ENCODE results near the gene SEC11A.

DNA sequence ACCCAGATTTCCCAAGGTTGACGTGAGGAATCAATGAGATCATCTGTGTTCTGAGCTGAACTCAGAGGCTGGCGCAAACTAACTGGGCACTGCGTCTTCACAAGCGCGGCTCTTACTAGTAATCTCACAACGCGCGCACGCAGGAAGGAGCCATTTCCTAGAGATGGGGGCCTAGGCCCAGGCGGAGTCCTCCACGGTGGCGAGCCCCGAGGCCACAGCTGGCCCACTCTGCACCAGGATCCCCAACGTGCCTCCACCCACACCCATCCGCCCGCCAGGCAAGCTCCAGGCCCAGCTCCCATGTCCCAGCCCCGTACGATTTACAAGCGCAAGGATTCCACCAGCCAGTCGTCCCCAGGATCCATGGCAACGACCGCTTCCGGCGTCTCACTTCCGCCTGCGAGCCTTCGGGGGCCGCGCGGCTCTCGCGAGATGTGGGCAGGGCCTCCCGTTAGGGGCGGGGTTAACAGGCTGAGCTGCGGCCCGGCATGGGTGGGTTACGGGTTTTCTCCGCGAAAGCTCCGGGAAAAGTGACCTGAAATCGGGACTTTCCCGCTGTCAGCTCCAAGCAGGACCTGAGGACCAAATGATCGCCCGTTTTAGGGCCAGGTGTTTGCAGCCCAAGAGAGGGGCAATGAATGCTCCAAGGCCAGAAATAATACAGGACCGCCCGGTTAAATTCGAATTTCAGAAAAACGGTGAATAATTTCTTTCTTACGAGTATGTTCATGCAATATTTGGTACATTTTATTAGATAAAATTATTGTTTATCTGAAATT, 61.8 kb downstream of the SEC11A start, which contains the start of gene WDR73:
- TF ChIP-seq, protein P1, sequence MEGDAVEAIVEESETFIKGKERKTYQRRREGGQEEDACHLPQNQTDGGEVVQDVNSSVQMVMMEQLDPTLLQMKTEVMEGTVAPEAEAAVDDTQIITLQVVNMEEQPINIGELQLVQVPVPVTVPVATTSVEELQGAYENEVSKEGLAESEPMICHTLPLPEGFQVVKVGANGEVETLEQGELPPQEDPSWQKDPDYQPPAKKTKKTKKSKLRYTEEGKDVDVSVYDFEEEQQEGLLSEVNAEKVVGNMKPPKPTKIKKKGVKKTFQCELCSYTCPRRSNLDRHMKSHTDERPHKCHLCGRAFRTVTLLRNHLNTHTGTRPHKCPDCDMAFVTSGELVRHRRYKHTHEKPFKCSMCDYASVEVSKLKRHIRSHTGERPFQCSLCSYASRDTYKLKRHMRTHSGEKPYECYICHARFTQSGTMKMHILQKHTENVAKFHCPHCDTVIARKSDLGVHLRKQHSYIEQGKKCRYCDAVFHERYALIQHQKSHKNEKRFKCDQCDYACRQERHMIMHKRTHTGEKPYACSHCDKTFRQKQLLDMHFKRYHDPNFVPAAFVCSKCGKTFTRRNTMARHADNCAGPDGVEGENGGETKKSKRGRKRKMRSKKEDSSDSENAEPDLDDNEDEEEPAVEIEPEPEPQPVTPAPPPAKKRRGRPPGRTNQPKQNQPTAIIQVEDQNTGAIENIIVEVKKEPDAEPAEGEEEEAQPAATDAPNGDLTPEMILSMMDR (IDR thresholded peaks at IDR 0.05; ENCODE audit: low read depth, low read length, poor library complexity, severe bottlenecking), result no peak
- no peak for TF ChIP-seq EZH2phosphoT487 (IDR thresholded peaks at IDR 0.05; ENCODE audit: borderline replicate concordance, low read length)

Data from DOHH2 (cell line).